Vagina (tissue), 2 donors: ENCODE data around the gene SATB1.

Experiments used
- POLR2A ChIP-seq, 2 donors: fragments of 450-650 bp; IDR thresholded peaks; one replicate each; pipeline ENCODE4 v1.6.1; 2017; ENCODE audit warnings: antibody characterized with exemption in 2 of 2, mild to moderate bottlenecking in 2 of 2, moderate library complexity in 2 of 2
- POLR2AphosphoS5 ChIP-seq, 2 donors: sonication (generic); formaldehyde crosslinking; IDR thresholded peaks; one replicate each; pipeline ENCODE4 v1.9.0; 2017; ENCODE audit warnings: antibody characterized with exemption in 2 of 2, mild to moderate bottlenecking in 2 of 2, low read depth in 1 of 2; ENCODE audit not compliant: insufficient read depth in 1 of 2
- TF ChIP-seq, protein P1 (sequence below), 3 experiments: fragments of 450-650 bp in 2 of 3; fragments of 200-600 bp in 1 of 3; sonication (generic) in 1 of 3; IDR thresholded peaks; one replicate each; pipeline ENCODE4 v1.5.1; 2017 to 2019; ENCODE audit warnings: antibody characterized with exemption in 3 of 3, mild to moderate bottlenecking in 2 of 3, moderate library complexity in 2 of 3

DNA sequence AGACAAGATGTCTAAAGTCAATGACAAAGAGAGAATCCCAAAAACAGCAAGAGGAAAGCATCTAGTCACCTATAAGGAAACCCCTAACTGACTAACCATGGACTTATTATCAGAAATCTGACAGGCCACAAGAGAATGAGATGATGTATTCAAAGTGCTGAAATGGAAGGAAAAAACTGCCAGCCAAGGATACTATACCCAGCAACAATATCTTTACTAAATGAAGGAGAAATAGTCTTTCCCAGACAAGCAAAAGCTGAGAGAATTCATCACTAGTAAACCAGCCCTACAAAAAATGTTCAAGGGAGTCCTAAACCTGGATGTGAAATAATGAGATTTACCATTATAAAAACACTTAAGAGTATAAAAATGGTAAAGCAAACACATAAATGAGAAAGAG, 128.0 kb downstream of the SATB1 start:
- TF ChIP-seq, protein P1, sequence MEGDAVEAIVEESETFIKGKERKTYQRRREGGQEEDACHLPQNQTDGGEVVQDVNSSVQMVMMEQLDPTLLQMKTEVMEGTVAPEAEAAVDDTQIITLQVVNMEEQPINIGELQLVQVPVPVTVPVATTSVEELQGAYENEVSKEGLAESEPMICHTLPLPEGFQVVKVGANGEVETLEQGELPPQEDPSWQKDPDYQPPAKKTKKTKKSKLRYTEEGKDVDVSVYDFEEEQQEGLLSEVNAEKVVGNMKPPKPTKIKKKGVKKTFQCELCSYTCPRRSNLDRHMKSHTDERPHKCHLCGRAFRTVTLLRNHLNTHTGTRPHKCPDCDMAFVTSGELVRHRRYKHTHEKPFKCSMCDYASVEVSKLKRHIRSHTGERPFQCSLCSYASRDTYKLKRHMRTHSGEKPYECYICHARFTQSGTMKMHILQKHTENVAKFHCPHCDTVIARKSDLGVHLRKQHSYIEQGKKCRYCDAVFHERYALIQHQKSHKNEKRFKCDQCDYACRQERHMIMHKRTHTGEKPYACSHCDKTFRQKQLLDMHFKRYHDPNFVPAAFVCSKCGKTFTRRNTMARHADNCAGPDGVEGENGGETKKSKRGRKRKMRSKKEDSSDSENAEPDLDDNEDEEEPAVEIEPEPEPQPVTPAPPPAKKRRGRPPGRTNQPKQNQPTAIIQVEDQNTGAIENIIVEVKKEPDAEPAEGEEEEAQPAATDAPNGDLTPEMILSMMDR (IDR thresholded peaks at IDR 0.05) = no peak
- TF ChIP-seq POLR2AphosphoS5 (IDR thresholded peaks at IDR 0.05; ENCODE audit: insufficient read depth in 1 of 2, low read depth in 1 of 2) (no peak), POLR2A (IDR thresholded peaks at IDR 0.05) (no peak)
